NCI-H510A treated with DMSO at 0.1 percent for 48 hours (cell line): ENCODE data around the gene CENPH.
"Not testable (repeated sequence)": the region's sequence is repeated elsewhere in the genome, so short reads cannot be mapped to it uniquely, and the experiment has no call there.

Source experiments
- DNase-seq: peaks from one replicate; lab custom pipeline; 2025; lab: John Stamatoyannopoulos, UW

The CENPH gene

GRCh38 chr5:69250593-69250992, 61.2 kb downstream of the CENPH start:
- DNase-seq = no peak

GRCh38 chr5:69252437-69252836, 63.1 kb downstream of the CENPH start:
- DNase-seq = no peak

- DNase-seq = not testable (repeated sequence)
Observed at GRCh38 chr5:69255940-69256339, 66.6 kb downstream of the CENPH start.

GRCh38 chr5:69257577-69257976, 68.2 kb downstream of the CENPH start:
- no peak for DNase-seq
